Heart right ventricle (tissue), 16 donors: ENCODE data around the gene INPP5A. TPM values are rescaled to one million over a fixed set of nuclear protein-coding genes. Genes with fewer than 3 reads are reported as not detected.

Experiments used
- ATAC-seq, 8 donors: fragments of 200-7000 bp; cut with Tn5 transposase; one replicate each; pipeline ENCODE4 v1.9.1; 2020; ENCODE audit warnings: mild to moderate bottlenecking in 8 of 8, moderate library complexity in 8 of 8, moderate number of reproducible peaks in 1 of 8
- DNase-seq, 2 donors: peaks; one replicate each; pipeline ENCODE4 v3.0.0-alpha.2; 2020
- H3K27ac ChIP-seq, 10 donors: fragments of 200-600 bp; sonication (generic) in 2 of 10; one replicate each; pipeline versions ENCODE4 v1.5.0 to v1.8.0; 2020 to 2022; ENCODE audit warnings: mild to moderate bottlenecking in 3 of 10
- H3K27me3 ChIP-seq, 7 donors: fragments of 200-600 bp; one replicate each; pipeline ENCODE4 v1.8.0; 2021 to 2022; ENCODE audit warnings: mild to moderate bottlenecking in 2 of 7
- H3K36me3 ChIP-seq, 9 donors: fragments of 200-600 bp; sonication (generic) in 1 of 9; one replicate each; pipeline versions ENCODE4 v1.5.0 to v1.8.0; 2020 to 2022; ENCODE audit warnings: mild to moderate bottlenecking in 2 of 9
- H3K4me1 ChIP-seq, 9 donors: fragments of 200-600 bp; sonication (generic) in 1 of 9; one replicate each; pipeline versions ENCODE4 v1.5.0 to v1.8.0; 2020 to 2022; ENCODE audit warnings: mild to moderate bottlenecking in 4 of 9
- H3K4me3 ChIP-seq, 10 donors: fragments of 200-600 bp; sonication (generic) in 2 of 10; one replicate each; pipeline versions ENCODE4 v1.5.0 to v1.8.0; 2020 to 2022; ENCODE audit warnings: mild to moderate bottlenecking in 7 of 10, moderate library complexity in 2 of 10
- H3K9me3 ChIP-seq, 11 donors: fragments of 200-600 bp in 10 of 11; sonication (generic) in 2 of 11; one replicate each; pipeline versions ENCODE4 v1.5.0 to v1.8.0; 2013 to 2022; ENCODE audit warnings: mild to moderate bottlenecking in 2 of 11, control low read depth in 1 of 11, moderate library complexity in 1 of 11
- WGBS, 2 donors: extraction: QIAGEN DNeasy Blood & Tissue Kit; methylation state at CpG; one replicate each; pipeline ENCODE4 v1.1.7; 2013; ENCODE audit warnings: inconsistent platforms in 1 of 2; 5-methylcytosine and 5-hydroxymethylcytosine counted together
- intact Hi-C, 10 donors: fragments of 100-400 bp; cut with DNase I; formaldehyde crosslinking; loops; one replicate each; pipeline versions ENCODE4 v1.11.1 to v1.14.2; 2022
- polyA plus RNA-seq, 2 donors: library from polyadenylated mRNA; stranded (reverse); fragments of 200-250 nt; gene quantifications; one replicate each; pipeline ENCODE4 v1.2.3, GENCODE V29; 2013
- total RNA-seq, 10 donors: library from RNA; stranded (reverse); fragmentation: NEBNext Ultra II Directional in 3 of 10; extraction: Animal tissue kit (Norgen Biotek cat#: 25700) in 3 of 10; gene quantifications; one replicate each; pipeline versions ENCODE4 v1.2.1 to v1.2.4, GENCODE V29; 2021 to 2023
- TF ChIP-seq, protein P1 (sequence below), 9 donors: fragments of 200-600 bp; sonication (generic) in 2 of 9; IDR thresholded peaks; one replicate each; pipeline versions ENCODE4 v1.5.0 to v1.8.0; 2021 to 2022; ENCODE audit warnings: antibody characterized with exemption in 9 of 9, mild to moderate bottlenecking in 5 of 9, moderate library complexity in 1 of 9
- donor health status: Arrhythmogenic right ventricular cardiomyopathy.
- donor health status: ischemic (EF 13 %, LVEDD 7.1; RV severe dilation, severe dysfunction).
- donor health status: healthy with polysubstance abuse.
- donor health status: DM: no; HTN: yes; CAD: no.
- donor health status: DM: no; HTN: no; CAD: no.
- donor health status: ischemic (EF 25% LVEDD 6.9; RV normal size, moderate dysfunction).
- donor health status: ischemic (EF 25% LVEDD 5.7; RV mildly dilated, moderate dysfunction).
- donor health status: healthy.
- donor health status: DM: yes; HTN: yes; CAD: no.
- donor health status: Ischemic cardiomyopathy.
- donor health status: ischemic (EF 35%, LVEDD 5.7; RV mildly dilated, moderate dysfunction).
- donor health status: nonischemic (EF 11% LVEDD 7.7; RV severe dilation, severe dysfunction).
- donor health status: DM: yes; HTN: yes; CAD: no.
- donor health status: PGD.
- donor health status: ischemic (EF 29% LVEDD 5.4; RV normal size, mild dysfunction).
- donor health status: nonischemic (EF 23%, LVEDD 6.1; RV moderate dilation, normal function).

The INPP5A gene
- total and polyA plus RNA-seq, 12 donors = 30.4 to 122 (median 106) TPM

DNA sequence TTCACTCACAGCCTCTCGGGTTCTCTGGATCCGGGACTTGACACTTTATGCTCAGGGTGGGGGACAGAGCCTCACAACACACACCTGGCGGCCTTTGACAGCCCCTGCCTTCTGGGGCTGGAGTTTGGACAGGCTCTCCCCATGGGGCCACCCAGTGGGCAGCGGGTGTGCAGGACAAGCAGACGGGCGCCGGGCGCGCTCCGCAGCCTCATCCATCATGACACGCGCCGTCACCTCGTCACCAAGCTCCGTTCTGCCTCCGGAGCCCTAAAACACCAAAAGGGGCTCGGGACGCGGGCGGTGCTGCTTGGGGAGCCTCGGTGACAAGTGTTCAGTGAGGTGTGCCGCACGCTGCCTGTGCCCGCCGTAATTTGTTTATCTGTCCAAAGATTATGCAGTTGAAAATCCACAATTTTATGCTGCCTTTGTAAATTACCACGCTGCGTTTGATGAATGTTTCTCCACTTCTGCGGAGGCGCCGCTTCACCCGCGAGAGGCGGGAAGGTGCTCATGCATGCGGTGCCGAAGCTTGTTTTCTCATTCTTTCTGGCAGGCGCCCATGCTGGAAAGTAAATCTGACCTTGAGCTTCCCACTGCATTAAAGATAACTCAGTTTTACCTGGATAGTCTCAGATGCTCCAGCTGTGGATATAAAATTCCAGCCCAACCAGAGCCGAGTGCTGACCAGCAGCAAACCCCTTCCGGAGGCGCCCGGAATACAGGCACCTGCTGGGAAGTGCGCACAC lies 242.1 kb downstream of the INPP5A start:
- WGBS, 2 donors = 96 to 97% methylated on average over 41 of the region's 41 CpGs

DNA sequence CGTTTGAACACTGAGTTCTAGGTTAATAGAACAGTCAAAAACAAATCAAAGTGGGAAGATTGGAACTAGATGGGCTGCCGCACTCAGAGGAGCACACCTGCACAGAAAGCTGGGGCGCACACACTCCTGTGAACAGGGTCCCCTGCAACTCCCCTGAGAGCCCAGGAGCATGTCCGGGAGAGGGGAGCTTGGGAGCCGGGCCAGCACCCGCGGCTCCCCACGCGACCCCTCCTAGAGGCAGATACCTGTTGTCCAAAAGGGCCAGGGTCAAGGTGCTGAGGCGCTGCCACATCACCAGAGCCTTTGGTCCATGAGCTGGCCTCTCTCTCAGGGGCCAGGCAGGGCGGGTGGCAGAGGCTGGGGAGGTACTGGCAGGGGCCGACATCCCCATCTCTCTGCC lies 242.8 kb downstream of the INPP5A start:
- Histone ChIP-seq H3K27ac (no peak overlapping the region), H3K36me3 (peaks cover 0 to 74% (median 45%) of the 10 kb centered on the region in 9 donors), H3K27me3 (peaks cover 15 to 30% (median 20%) of the 10 kb centered on the region in 7 donors), H3K9me3 (no peaks in the 10 kb centered on the region), H3K4me1 (peaks cover 0 to 15% (median 3%) of the 10 kb centered on the region in 9 donors), H3K4me3 (no peak overlapping the region)
- DNase-seq = no peak
- 92 to 94% methylated on average over 12 of the region's 12 CpGs for WGBS, 2 donors
- TF ChIP-seq, protein P1, sequence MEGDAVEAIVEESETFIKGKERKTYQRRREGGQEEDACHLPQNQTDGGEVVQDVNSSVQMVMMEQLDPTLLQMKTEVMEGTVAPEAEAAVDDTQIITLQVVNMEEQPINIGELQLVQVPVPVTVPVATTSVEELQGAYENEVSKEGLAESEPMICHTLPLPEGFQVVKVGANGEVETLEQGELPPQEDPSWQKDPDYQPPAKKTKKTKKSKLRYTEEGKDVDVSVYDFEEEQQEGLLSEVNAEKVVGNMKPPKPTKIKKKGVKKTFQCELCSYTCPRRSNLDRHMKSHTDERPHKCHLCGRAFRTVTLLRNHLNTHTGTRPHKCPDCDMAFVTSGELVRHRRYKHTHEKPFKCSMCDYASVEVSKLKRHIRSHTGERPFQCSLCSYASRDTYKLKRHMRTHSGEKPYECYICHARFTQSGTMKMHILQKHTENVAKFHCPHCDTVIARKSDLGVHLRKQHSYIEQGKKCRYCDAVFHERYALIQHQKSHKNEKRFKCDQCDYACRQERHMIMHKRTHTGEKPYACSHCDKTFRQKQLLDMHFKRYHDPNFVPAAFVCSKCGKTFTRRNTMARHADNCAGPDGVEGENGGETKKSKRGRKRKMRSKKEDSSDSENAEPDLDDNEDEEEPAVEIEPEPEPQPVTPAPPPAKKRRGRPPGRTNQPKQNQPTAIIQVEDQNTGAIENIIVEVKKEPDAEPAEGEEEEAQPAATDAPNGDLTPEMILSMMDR (IDR thresholded peaks at IDR 0.05) = no peak
- no peak for ATAC-seq
- intact Hi-C loops = loop anchor here in 2 of 10 donors (10.0 kb wide), 1 partner anchor 126 kb away; no protein-coding TSS in a partner anchor

More for the DNA sequence above, 242.1 kb downstream of the INPP5A start:
- Histone ChIP-seq H3K36me3 (peaks cover 0 to 75% (median 45%) of the 10 kb centered on the region in 9 donors), H3K9me3 (no peaks in the 10 kb centered on the region), H3K4me1 (peaks cover 0 to 9% (median 2%) of the 10 kb centered on the region in 9 donors), H3K4me3 (no peak overlapping the region), H3K27me3 (peaks cover 10 to 23% (median 14%) of the 10 kb centered on the region in 7 donors), H3K27ac (no peak overlapping the region)
- ATAC-seq (no peak), DNase-seq (no peak)
- TF ChIP-seq, protein P1 (IDR thresholded peaks at IDR 0.05) = no peak
- intact Hi-C loops = loop anchor here in 2 of 10 donors (10.0 kb wide), 1 partner anchor 125 kb away; no protein-coding TSS in a partner anchor

DNA sequence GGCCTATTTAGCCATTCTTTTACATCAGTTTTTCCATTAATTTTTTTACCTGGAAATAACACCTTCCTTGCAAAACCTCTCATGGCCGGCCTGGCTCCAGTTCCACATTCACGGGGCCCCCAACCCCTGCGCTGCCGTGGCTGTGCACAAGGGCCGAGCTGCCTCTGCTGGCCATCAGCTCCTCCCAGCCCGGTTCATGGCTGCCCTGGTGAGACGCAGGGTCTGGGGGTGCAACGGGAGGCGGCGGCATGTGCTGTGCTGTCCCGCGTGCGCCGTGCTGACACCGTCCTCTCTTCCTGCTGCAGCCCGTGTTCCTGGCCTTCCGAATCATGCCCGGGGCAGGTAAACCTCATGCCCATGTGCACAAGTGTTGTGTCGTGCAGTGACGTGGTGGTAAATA lies 244.0 kb downstream of the INPP5A start:
- TF ChIP-seq, protein P1 (IDR thresholded peaks at IDR 0.05) = no peak
- DNase-seq = no peak
- Histone ChIP-seq H3K9me3 (no peaks in the 10 kb centered on the region), H3K27me3 (peaks cover 22 to 38% (median 28%) of the 10 kb centered on the region in 7 donors), H3K4me1 (peaks cover 0 to 19% (median 7%) of the 10 kb centered on the region in 9 donors), H3K36me3 (peaks cover 0 to 68% (median 45%) of the 10 kb centered on the region in 9 donors), H3K27ac (no peak overlapping the region), H3K4me3 (no peak overlapping the region)
- intact Hi-C loops = loop anchor here in 2 of 10 donors (10.0 kb wide), 1 partner anchor 127 kb away; no protein-coding TSS in a partner anchor
- 97% methylated on average over 20 of the region's 20 CpGs for WGBS, 2 donors
- ATAC-seq = no peak

DNA sequence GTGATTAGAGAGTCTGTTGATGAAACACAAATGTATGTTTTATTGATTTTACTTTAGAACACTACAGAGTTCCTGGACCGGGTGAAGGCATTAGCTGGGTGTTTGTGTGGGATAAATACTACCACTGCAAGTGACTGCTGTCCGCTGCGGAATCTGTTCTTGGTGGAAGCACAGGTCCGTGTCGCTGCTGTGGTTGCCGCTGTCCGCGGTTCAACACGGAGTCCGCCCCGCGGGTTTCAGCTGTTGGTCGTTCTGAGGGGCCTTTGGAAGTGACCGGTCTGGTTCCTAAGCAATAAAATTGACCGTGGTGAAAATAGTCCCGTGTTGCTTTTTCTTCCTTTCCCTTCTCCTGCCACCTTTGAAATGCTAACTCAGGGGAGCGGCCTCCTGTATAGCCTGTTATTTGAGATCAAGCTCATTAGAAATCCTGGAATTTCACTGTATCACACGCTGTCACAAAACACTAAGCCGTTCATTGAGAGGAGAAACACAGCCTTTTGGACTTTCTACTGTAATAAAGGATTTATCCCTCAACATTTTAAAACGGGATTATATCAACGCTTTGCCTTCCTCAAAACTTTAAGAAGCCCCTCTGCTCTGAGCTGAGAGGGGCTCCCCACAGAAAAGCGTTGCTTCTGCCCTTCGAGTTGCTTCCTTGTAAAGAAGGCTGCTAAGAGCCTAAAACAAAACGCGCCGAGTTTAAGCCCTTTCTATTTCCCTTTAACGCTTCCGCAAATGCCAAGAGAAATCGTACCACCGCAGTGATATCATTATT lies 245.8 kb downstream of the INPP5A start:
- DNase-seq (no peak), ATAC-seq (no peak)
- peaks cover 0 to 37% (median 25%) of the 10 kb centered on the region in 9 donors for H3K4me1 ChIP-seq
- H3K36me3 ChIP-seq = peaks cover 0 to 51% (median 38%) of the 10 kb centered on the region in 9 donors
- intact Hi-C loops = loop anchor here in 2 of 10 donors (10.0 kb wide), 1 partner anchor 129 kb away; no protein-coding TSS in a partner anchor
- TF ChIP-seq, protein P1 (IDR thresholded peaks at IDR 0.05) = no peak
- H3K27ac ChIP-seq = no peak overlapping the region
- WGBS, 2 donors = 91 to 92% methylated on average over 30 of the region's 30 CpGs
- H3K4me3 ChIP-seq = no peak overlapping the region
- H3K27me3 ChIP-seq = peaks cover 40 to 56% (median 46%) of the 10 kb centered on the region in 7 donors
- no peaks in the 10 kb centered on the region for H3K9me3 ChIP-seq
